Smooth muscle cell (in vitro differentiated cells): ENCODE data around the gene PCDH12. TPM values are rescaled to one million over a fixed set of nuclear protein-coding genes. Genes with fewer than 3 reads are reported as not detected.

Source experiments
- DNase-seq: peaks from one replicate; lab custom pipeline; 2025; ENCODE audit not compliant: unreplicated experiment; lab: John Stamatoyannopoulos, UW
- H2AFZ ChIP-seq: fragments of 200-600 bp; sonication (generic); 2 replicates; pipeline ENCODE4 v1.6.0; 2016; ENCODE audit warnings: antibody characterized with exemption, low read depth, mild to moderate bottlenecking
- H3F3A ChIP-seq: fragments of 200-600 bp; sonication (generic); 2 replicates; pipeline ENCODE4 v1.6.0; 2017; ENCODE audit warnings: antibody characterized with exemption, low read depth
- H3K27ac ChIP-seq: fragments of 200-600 bp; sonication (generic); 2 replicates; pipeline ENCODE4 v1.5.1; 2016; ENCODE audit warnings: low read depth, mild to moderate bottlenecking
- H3K27me3 ChIP-seq: fragments of 200-600 bp; sonication (generic); 2 replicates; pipeline ENCODE4 v1.6.1; 2016; ENCODE audit warnings: low read depth, mild to moderate bottlenecking
- H3K36me3 ChIP-seq: fragments of 200-600 bp; sonication (generic); 2 replicates; pipeline ENCODE4 v1.5.1; 2016; ENCODE audit warnings: low read depth
- H3K4me1 ChIP-seq: fragments of 200-600 bp; sonication (generic); 2 replicates; pipeline ENCODE4 v1.5.1; 2016; ENCODE audit warnings: low read depth
- H3K4me2 ChIP-seq: fragments of 200-600 bp; sonication (generic); 2 replicates; pipeline ENCODE4 v1.6.0; 2016; ENCODE audit warnings: mild to moderate bottlenecking
- H3K4me3 ChIP-seq: fragments of 200-600 bp; sonication (generic); 2 replicates; pipeline ENCODE4 v1.5.1; 2016; ENCODE audit warnings: mild to moderate bottlenecking
- H3K79me2 ChIP-seq: fragments of 200-600 bp; sonication (generic); 2 replicates; pipeline ENCODE4 v1.6.0; 2016; ENCODE audit warnings: low read depth, mild to moderate bottlenecking
- H3K9ac ChIP-seq: fragments of 200-600 bp; sonication (generic); 2 replicates; pipeline ENCODE4 v1.6.0; 2016; ENCODE audit warnings: low read depth
- H3K9me3 ChIP-seq: fragments of 200-600 bp; sonication (generic); replicated peaks from 2 replicates; pipeline ENCODE4 v1.5.1; 2016; ENCODE audit warnings: low read depth
- H4K20me1 ChIP-seq: fragments of 200-600 bp; sonication (generic); 2 replicates; pipeline ENCODE4 v1.6.0; 2016; ENCODE audit warnings: low read depth
- WGBS: methylation state at CpG from one replicate; pipeline ENCODE4 v1.1.7; 2016; ENCODE audit warnings: low lambda C conversion rate; 5-methylcytosine and 5-hydroxymethylcytosine counted together
- polyA plus RNA-seq: library from polyadenylated mRNA; unstranded; fragments of >200 nt; fragmentation: Nextera tagmentation; extraction: Ambion mirVana; gene quantifications from 2 replicates; pipeline ENCODE4 v1.2.1, GENCODE V29; 2016
- total RNA-seq: library from RNA; depleted of rRNA; stranded (reverse); fragments of >200 nt; gene quantifications from 2 replicates; pipeline ENCODE4 v1.2.3, GENCODE V29; 2014
- TF ChIP-seq, protein P1 (sequence below): fragments of 200-600 bp; sonication (generic); IDR thresholded peaks from 2 replicates; pipeline ENCODE4 v1.5.1; 2017; ENCODE audit warnings: borderline replicate concordance, mild to moderate bottlenecking, antibody characterized with exemption; ENCODE audit not compliant: insufficient read depth, poor library complexity, severe bottlenecking

The PCDH12 gene
- total RNA-seq, result not detected in 2 replicates
- 0.21 and 0.25 TPM in 2 replicates for polyA plus RNA-seq

DNA sequence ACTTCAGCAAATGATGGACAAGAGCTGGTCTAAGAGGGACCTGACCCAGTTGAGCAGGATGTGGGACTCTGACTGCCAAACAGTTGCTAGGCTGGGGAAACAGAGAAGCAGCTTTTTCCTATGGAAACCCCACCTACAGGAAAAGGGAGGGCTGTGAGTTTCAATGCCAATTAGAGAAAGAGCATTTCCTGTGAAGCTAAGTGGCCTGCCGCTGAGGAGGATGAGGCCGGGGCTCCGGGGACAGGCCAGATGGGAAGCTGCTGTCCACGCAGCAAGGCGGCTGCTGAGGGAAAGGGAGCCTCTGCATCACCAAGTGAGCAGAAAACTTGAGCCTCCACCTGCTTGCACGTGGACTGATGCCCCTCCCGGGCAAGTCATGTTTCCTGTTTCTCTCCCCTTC lies at the start of gene PCDH12:
Gene PCDH12 (minus strand): TSS at position 90 of the 400 bp plus-strand sequence. CDS start 351 bp downstream, outside the sequence.
- Histone ChIP-seq H4K20me1 (no peaks in the 10 kb centered on the region), H3K4me3 (no peak within 1 kb of the TSS), H3K9ac (no peak within 1 kb of the TSS), H3K79me2 (no peaks in the 10 kb centered on the region), H3K4me1 (no peaks in the 10 kb centered on the region), H3F3A (no peaks in the 10 kb centered on the region), H2AFZ (no peak within 1 kb of the TSS), H3K27ac (no peak within 1 kb of the TSS), H3K4me2 (no peak within 1 kb of the TSS), H3K27me3 (no peaks in the 10 kb centered on the region), H3K9me3 (no peaks in the 10 kb centered on the region), H3K36me3 (no peaks in the 10 kb centered on the region)
- no peak for DNase-seq
- TF ChIP-seq, protein P1, sequence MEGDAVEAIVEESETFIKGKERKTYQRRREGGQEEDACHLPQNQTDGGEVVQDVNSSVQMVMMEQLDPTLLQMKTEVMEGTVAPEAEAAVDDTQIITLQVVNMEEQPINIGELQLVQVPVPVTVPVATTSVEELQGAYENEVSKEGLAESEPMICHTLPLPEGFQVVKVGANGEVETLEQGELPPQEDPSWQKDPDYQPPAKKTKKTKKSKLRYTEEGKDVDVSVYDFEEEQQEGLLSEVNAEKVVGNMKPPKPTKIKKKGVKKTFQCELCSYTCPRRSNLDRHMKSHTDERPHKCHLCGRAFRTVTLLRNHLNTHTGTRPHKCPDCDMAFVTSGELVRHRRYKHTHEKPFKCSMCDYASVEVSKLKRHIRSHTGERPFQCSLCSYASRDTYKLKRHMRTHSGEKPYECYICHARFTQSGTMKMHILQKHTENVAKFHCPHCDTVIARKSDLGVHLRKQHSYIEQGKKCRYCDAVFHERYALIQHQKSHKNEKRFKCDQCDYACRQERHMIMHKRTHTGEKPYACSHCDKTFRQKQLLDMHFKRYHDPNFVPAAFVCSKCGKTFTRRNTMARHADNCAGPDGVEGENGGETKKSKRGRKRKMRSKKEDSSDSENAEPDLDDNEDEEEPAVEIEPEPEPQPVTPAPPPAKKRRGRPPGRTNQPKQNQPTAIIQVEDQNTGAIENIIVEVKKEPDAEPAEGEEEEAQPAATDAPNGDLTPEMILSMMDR, result no peak
- 27% methylated on average over 7 of the region's 7 CpGs for WGBS

DNA sequence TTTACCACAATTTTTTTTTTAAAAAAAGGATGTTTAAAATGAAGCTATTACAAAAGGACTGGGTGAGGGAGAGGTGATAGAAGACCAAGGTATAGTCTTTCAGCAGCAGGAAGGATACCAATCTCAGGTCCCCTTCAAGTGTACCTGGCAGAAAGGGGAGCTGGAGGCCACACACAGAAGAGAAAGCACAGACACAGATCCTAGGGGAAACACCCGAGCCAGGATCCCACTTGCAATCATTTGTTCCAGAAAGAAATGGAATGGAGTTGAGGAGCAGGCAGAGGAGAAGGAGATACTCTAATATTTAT lies 49.2 kb upstream of the PCDH12 start:
- peaks cover 2% of the 10 kb centered on the region for H3K4me1 ChIP-seq
- no peak overlapping the region for H3K4me3 ChIP-seq
- H3K4me2 ChIP-seq, result no peak overlapping the region
- H3K36me3 ChIP-seq, result peaks cover 4% of the 10 kb centered on the region
- WGBS, result 96% methylated on average over 1 of the region's 1 CpG
- no peaks in the 10 kb centered on the region for H3K27me3 ChIP-seq
- no peaks in the 10 kb centered on the region for H3K79me2 ChIP-seq
- no peak overlapping the region for H3K27ac ChIP-seq
- H2AFZ ChIP-seq, result no peak overlapping the region
- no peak overlapping the region for H3K9ac ChIP-seq
- H4K20me1 ChIP-seq, result no peaks in the 10 kb centered on the region
- no peaks in the 10 kb centered on the region for H3K9me3 ChIP-seq
- DNase-seq, result no peak
- TF ChIP-seq, protein P1, result no peak
- no peaks in the 10 kb centered on the region for H3F3A ChIP-seq

DNA sequence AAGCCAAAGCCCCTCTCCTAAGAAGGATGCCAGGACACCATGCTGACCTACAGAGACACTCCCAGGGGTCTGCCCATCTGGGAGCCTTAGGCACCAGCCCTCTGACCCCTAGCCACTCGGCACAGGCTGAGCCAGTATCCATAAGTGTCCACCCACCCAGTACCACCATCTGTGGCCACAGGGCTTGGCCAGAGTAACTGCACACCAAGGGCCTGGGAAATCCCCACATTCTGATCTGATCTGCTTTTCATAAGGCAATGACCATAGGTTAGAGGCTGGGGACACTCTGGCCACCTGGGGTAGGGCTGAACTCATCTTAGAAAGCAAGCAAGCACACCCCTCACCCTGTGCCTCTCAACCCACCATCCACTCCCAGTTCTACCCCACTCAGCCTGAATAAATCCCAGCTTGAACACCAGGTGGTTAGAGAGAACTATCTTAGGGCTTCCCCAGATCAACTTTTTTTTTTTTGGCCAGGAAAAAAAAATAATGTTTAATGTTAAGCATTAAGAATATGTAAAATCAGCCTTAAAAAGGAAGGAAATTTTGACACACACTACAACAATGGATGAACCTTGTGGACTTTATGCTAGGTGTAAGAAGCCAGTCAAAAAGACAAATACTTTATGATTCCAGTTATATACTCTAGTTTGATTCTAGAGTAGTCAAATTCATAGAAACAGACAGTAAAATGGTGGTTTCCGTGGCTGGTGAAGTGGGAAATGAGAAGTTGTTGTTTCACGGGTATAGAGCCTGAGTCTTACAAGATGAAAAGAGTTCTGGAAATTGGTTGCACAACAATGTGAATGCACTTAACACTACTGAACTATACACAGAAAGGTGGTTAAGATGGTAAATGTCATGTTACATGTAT lies 48.6 kb upstream of the PCDH12 start:
- Histone ChIP-seq H3K4me2 (no peak overlapping the region), H3K36me3 (peaks cover 4% of the 10 kb centered on the region)
- TF ChIP-seq, protein P1, result no peak

More for the DNA sequence above, 48.6 kb upstream of the PCDH12 start:
- Histone ChIP-seq H4K20me1 (no peaks in the 10 kb centered on the region), H3K27me3 (no peaks in the 10 kb centered on the region), H2AFZ (no peak overlapping the region), H3K4me1 (no peaks in the 10 kb centered on the region), H3K9ac (no peak overlapping the region), H3K27ac (no peak overlapping the region), H3K4me3 (no peak overlapping the region), H3F3A (no peaks in the 10 kb centered on the region), H3K79me2 (no peaks in the 10 kb centered on the region), H3K9me3 (no peaks in the 10 kb centered on the region)
- DNase-seq, result no peak
- 91% methylated on average over 3 of the region's 3 CpGs for WGBS
